ENCODE measurements around the gene IMMP2L.

GRCh38 chr7:110877016-110877415 lies 685.3 kb downstream of the IMMP2L start:
- TF ChIP-seq ZNF384 (IDR thresholded peaks at IDR 0.05) (no peak), TARDBP (IDR thresholded peaks at IDR 0.05) (no peak)
